Measurements from ENCODE around the gene USP13. TPM values are rescaled to one million over a fixed set of nuclear protein-coding genes. Genes with fewer than 3 reads are reported as not detected.

Gene USP13
- total and polyA plus RNA-seq, 12 donors: 6.9 to 61.1 (median 35.0) TPM

DNA sequence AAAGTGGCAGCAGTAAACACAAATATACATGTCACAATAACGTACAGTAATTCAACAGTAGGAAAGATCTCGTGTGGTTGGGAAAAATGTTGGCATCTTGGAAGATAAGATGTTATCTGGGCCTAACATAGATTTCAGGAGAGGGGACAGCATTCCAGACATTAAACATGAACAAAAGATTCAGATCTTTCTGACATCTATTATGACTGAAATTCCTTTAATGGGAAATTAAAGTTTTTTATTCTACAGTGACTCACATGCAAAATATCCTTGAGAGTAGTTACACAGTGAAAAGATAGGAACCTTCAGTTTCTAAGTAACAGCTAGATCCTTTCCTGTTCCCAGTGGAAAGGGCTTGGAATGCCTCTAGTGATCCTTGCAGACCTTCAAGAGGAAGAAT, 39.0 kb upstream of the USP13 start:
- H3K27ac ChIP-seq: peak overlapping the region in 4 of 5 donors; percentile 2 to 50 (median 45)
- DNase-seq: no peak
- WGBS, 4 donors: 40 to 54% (median 44%) methylated on average over 2 of the region's 2 CpGs
- intact Hi-C loops (cut with DNase I): no loop called here
- TF ChIP-seq, protein P1, sequence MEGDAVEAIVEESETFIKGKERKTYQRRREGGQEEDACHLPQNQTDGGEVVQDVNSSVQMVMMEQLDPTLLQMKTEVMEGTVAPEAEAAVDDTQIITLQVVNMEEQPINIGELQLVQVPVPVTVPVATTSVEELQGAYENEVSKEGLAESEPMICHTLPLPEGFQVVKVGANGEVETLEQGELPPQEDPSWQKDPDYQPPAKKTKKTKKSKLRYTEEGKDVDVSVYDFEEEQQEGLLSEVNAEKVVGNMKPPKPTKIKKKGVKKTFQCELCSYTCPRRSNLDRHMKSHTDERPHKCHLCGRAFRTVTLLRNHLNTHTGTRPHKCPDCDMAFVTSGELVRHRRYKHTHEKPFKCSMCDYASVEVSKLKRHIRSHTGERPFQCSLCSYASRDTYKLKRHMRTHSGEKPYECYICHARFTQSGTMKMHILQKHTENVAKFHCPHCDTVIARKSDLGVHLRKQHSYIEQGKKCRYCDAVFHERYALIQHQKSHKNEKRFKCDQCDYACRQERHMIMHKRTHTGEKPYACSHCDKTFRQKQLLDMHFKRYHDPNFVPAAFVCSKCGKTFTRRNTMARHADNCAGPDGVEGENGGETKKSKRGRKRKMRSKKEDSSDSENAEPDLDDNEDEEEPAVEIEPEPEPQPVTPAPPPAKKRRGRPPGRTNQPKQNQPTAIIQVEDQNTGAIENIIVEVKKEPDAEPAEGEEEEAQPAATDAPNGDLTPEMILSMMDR (IDR thresholded peaks at IDR 0.05): no peak
- no peak for TF ChIP-seq POLR2A (IDR thresholded peaks at IDR 0.05)
- no peaks in the 10 kb centered on the region for H3K9me3 ChIP-seq (replicated peaks in 1 of 3)
- no peaks in the 10 kb centered on the region for H3K27me3 ChIP-seq
- H3K36me3 ChIP-seq (replicated peaks in 1 of 2): peaks cover 0 to 19% of the 10 kb centered on the region in 2 donors
- H3K4me3 ChIP-seq: no peak overlapping the region
- H3K4me1 ChIP-seq (replicated peaks in 1 of 2): peaks cover 17 to 33% of the 10 kb centered on the region in 2 donors

DNA sequence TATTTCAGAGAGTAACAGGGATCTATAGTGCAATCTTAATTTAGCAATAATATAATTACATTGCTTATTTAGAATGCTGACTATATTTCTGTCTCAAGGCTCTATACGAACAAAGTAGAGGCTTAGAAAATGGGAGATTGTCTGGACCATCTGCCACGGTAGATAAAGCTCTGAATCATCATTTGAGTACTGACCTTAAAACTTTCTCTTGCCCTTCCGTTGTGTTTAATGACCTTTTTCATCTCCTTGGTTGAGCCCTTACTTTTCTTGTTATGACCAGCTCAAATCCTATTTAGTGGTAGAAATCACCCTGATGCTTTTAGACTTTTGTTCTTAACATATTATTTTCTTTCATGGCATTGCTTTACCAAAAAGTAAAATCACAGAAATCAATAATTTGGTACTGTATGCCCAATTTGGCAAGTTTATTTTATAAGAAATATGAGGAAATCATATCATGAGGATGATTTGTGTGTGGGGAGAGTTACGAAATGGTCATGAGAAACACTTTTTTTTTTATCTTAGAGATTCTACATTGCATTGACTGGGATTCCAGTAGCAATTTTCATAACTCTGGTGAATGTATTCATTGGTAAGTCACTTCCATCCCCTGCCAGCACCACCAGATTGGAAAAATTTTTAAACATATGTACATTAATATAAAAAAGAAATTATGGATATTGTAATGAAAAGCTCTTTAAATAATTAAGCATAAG, 37.2 kb upstream of the USP13 start:
- Histone ChIP-seq H3K27me3 (no peaks in the 10 kb centered on the region), H3K27ac (peak overlapping the region in 4 of 5 donors; percentile 7 to 44 (median 22)), H3K36me3 (replicated peaks in 1 of 2) (peaks cover 0 to 22% of the 10 kb centered on the region in 2 donors), H3K4me3 (no peak overlapping the region), H3K9me3 (replicated peaks in 1 of 3) (no peaks in the 10 kb centered on the region), H3K4me1 (replicated peaks in 1 of 2) (peaks cover 17 to 26% of the 10 kb centered on the region in 2 donors)
- intact Hi-C loops (cut with DNase I): no loop called here
- 41 to 48% (median 44%) methylated on average over 4 of the region's 4 CpGs for WGBS, 4 donors
- no peak for DNase-seq
- TF ChIP-seq, protein P1 (IDR thresholded peaks at IDR 0.05): no peak
- no peak for TF ChIP-seq POLR2A (IDR thresholded peaks at IDR 0.05)

DNA sequence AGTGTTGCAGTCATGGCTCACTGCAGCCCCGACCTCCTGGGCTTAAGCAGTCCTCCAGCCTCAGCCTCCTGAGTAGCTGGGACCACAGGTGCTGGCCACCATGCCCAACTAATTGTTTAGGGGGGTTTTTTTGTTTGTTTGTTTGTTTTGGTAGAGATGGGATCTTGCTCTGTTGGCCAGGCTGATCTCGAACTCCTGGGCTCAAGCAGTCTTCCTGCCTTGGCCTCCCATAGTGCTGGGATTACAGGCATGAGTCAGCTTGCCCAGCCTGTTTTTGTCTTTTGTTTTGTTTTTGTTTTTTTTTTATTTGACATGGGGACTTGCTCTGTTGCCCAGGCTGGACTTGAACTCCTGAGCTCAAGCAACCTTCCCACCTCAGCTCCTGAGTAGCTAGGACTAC, 30.8 kb upstream of the USP13 start:
- intact Hi-C loops (cut with DNase I): no loop called here
- no peak overlapping the region for H3K4me3 ChIP-seq
- no peaks in the 10 kb centered on the region for H3K4me1 ChIP-seq (replicated peaks in 1 of 2)
- no peaks in the 10 kb centered on the region for H3K27me3 ChIP-seq
- no peaks in the 10 kb centered on the region for H3K9me3 ChIP-seq (replicated peaks in 1 of 3)
- no peak overlapping the region for H3K27ac ChIP-seq
- DNase-seq: no peak
- TF ChIP-seq, protein P1 (IDR thresholded peaks at IDR 0.05): no peak
- no peak for TF ChIP-seq POLR2A (IDR thresholded peaks at IDR 0.05)
- WGBS, 4 donors: 93 to 100% (median 95%) methylated on average over 2 of the region's 2 CpGs
- peaks cover 0 to 57% of the 10 kb centered on the region in 2 donors for H3K36me3 ChIP-seq (replicated peaks in 1 of 2)

DNA sequence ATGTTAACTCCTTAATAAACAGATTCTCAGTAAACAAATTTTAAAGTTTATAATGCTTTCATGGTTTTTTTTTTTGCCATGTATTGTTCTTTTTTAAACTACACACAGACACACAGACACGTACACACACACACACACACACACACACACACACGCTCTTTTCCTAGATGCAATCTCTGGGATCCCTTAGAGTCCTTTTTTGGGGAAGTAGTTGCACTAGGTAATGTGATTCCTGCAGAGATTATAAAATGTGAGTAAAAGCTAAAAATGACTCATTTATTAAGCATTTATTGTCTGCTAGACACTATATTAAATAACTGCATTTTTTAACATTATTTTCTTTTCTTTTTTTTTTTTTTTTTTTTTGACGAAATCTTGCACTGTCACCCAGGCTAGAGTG, 28.4 kb upstream of the USP13 start:
- no peak for DNase-seq
- 68 to 82% (median 79%) methylated on average over 3 of the region's 3 CpGs for WGBS, 4 donors
- no peak overlapping the region for H3K4me3 ChIP-seq
- H3K9me3 ChIP-seq (replicated peaks in 1 of 3): no peaks in the 10 kb centered on the region
- intact Hi-C loops (cut with DNase I): no loop called here
- no peak overlapping the region for H3K27ac ChIP-seq
- peaks cover 0 to 36% of the 10 kb centered on the region in 2 donors for H3K36me3 ChIP-seq (replicated peaks in 1 of 2)
- H3K4me1 ChIP-seq (replicated peaks in 1 of 2): no peaks in the 10 kb centered on the region
- no peaks in the 10 kb centered on the region for H3K27me3 ChIP-seq
- TF ChIP-seq, protein P1 (IDR thresholded peaks at IDR 0.05): no peak
- TF ChIP-seq POLR2A (IDR thresholded peaks at IDR 0.05): no peak

Measured in adrenal gland (tissue), 12 donors.